Neural cell (in vitro differentiated cells): Measurements from ENCODE around the gene CCIN.

ENCODE experiments used
- EP300 ChIP-seq: fragments of 450-650 bp; conservative IDR thresholded peaks from 2 replicates; pipeline ENCODE4 v1.6.1; 2014; ENCODE audit warnings: antibody characterized with exemption, mild to moderate bottlenecking, moderate library complexity; ENCODE audit not compliant: poor library complexity, severe bottlenecking
- EZH2 ChIP-seq: fragments of 200-600, 300-800 bp; shearing (Covaris generic), sonication (generic); IDR thresholded peaks from 2 replicates; pipeline ENCODE4 v1.6.1; 2014; ENCODE audit warnings: antibody characterized with exemption, low read length, borderline replicate concordance, mild to moderate bottlenecking; ENCODE audit not compliant: insufficient read depth, poor library complexity, severe bottlenecking
- MXI1 ChIP-seq: fragments of 450-650 bp; conservative IDR thresholded peaks from 2 replicates; pipeline ENCODE4 v1.6.1; 2014; ENCODE audit warnings: antibody characterized with exemption, mild to moderate bottlenecking; ENCODE audit not compliant: poor library complexity, severe bottlenecking
- POLR2AphosphoS5 ChIP-seq: IDR thresholded peaks from 2 replicates; pipeline ENCODE4 v1.6.1; 2012
- RAD21 ChIP-seq: fragments of 450-650 bp; conservative IDR thresholded peaks from 2 replicates; pipeline ENCODE4 v1.6.1; 2014; ENCODE audit warnings: antibody characterized with exemption, mild to moderate bottlenecking, moderate library complexity
- SMC3 ChIP-seq: fragments of 450-650 bp; conservative IDR thresholded peaks from 2 replicates; pipeline ENCODE4 v1.6.1; 2014; ENCODE audit warnings: antibody characterized with exemption, mild to moderate bottlenecking, moderate library complexity; ENCODE audit not compliant: poor library complexity
- TAF1 ChIP-seq: IDR thresholded peaks from 2 replicates; pipeline ENCODE4 v1.6.1; 2012; ENCODE audit warnings: low read depth
- TF ChIP-seq, protein P1 (sequence below): fragments of 450-650 bp; IDR thresholded peaks from 2 replicates; pipeline ENCODE4 v1.5.1; 2014; ENCODE audit warnings: antibody characterized with exemption, mild to moderate bottlenecking, moderate library complexity; ENCODE audit not compliant: poor library complexity, severe bottlenecking
- TF ChIP-seq, protein P2 (sequence below): IDR thresholded peaks from 2 replicates; pipeline ENCODE4 v1.6.1; 2012; ENCODE audit warnings: borderline replicate concordance

DNA sequence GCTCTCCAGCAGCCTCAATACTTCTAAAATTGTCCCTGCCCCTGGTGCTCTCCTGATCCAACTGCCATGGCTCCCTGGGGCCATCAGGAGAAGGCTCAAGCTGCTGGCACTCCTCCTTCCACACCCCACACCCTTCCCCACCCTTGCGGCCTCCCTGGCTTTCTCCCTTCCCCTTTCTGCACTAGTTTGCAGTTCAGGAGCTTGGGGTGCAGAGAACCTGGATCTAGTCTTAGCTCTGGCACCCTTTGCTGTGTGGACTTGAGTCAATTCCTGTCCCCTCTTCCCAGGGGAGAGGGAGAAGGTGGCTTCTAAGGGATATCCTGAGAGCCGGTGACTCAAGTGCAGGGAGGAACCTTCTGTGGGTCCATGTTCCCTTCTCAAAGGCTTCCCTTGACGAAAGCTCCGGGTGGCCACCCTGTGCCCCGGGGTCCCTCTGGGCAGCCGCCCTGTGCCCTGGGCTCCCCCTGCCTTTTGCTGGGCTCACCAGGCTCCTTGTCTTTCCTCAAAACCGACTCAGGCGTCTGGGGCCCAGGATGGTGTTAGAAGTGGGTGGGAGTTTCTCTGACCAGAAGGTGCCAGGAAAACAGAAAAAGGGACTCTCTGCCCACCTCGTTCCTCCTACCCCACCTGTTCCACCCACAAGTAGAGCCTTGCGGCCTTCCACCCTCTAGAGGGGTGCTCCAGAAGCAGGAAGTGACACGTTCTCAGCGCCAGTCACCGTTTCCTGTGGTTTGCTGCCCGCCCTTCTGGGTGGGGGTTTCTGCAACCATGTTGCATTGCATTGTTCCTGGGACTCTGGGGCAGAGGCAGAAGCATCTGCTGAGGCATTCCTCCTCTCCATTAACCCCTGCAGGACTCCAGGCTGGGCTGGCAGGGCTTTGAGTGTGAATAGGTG is 17.6 kb upstream of the CCIN start:
- TF ChIP-seq, protein P1, sequence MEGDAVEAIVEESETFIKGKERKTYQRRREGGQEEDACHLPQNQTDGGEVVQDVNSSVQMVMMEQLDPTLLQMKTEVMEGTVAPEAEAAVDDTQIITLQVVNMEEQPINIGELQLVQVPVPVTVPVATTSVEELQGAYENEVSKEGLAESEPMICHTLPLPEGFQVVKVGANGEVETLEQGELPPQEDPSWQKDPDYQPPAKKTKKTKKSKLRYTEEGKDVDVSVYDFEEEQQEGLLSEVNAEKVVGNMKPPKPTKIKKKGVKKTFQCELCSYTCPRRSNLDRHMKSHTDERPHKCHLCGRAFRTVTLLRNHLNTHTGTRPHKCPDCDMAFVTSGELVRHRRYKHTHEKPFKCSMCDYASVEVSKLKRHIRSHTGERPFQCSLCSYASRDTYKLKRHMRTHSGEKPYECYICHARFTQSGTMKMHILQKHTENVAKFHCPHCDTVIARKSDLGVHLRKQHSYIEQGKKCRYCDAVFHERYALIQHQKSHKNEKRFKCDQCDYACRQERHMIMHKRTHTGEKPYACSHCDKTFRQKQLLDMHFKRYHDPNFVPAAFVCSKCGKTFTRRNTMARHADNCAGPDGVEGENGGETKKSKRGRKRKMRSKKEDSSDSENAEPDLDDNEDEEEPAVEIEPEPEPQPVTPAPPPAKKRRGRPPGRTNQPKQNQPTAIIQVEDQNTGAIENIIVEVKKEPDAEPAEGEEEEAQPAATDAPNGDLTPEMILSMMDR = no peak
- no peak for TF ChIP-seq POLR2AphosphoS5
- no peak for TF ChIP-seq SMC3
- TF ChIP-seq, protein P2, sequence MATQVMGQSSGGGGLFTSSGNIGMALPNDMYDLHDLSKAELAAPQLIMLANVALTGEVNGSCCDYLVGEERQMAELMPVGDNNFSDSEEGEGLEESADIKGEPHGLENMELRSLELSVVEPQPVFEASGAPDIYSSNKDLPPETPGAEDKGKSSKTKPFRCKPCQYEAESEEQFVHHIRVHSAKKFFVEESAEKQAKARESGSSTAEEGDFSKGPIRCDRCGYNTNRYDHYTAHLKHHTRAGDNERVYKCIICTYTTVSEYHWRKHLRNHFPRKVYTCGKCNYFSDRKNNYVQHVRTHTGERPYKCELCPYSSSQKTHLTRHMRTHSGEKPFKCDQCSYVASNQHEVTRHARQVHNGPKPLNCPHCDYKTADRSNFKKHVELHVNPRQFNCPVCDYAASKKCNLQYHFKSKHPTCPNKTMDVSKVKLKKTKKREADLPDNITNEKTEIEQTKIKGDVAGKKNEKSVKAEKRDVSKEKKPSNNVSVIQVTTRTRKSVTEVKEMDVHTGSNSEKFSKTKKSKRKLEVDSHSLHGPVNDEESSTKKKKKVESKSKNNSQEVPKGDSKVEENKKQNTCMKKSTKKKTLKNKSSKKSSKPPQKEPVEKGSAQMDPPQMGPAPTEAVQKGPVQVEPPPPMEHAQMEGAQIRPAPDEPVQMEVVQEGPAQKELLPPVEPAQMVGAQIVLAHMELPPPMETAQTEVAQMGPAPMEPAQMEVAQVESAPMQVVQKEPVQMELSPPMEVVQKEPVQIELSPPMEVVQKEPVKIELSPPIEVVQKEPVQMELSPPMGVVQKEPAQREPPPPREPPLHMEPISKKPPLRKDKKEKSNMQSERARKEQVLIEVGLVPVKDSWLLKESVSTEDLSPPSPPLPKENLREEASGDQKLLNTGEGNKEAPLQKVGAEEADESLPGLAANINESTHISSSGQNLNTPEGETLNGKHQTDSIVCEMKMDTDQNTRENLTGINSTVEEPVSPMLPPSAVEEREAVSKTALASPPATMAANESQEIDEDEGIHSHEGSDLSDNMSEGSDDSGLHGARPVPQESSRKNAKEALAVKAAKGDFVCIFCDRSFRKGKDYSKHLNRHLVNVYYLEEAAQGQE = no peak
- no peak for TF ChIP-seq MXI1
- TF ChIP-seq RAD21 = no peak
- no peak for TF ChIP-seq EZH2
- TF ChIP-seq TAF1 = no peak
- no peak for TF ChIP-seq EP300
